Stimulated activated CD8-positive, alpha-beta memory T cell treated with anti-CD3 and anti-CD28 coated beads, Interleukin-12 subunit alpha, Interleukin-12 subunit beta, amount 100 ng/mL, for 24 hours (primary cell): ENCODE data around the gene MPND.

Experiments used
- DNase-seq: peaks from one replicate; pipeline ENCODE4 v3.0.0-alpha.2; 2020; ENCODE audit errors: extremely low read depth

The MPND gene

GRCh38 chr19:4366666-4367335 lies 23.4 kb downstream of the MPND start:
- no peak for DNase-seq

- no peak for DNase-seq
These were observed 24.0 kb downstream of the MPND start for GRCh38 chr19:4367336-4367723.

GRCh38 chr19:4367781-4368127 lies 24.4 kb downstream of the MPND start:
- no peak for DNase-seq

GRCh38 chr19:4368128-4368820 lies 24.9 kb downstream of the MPND start:
- DNase-seq: no peak

GRCh38 chr19:4369109-4369887 lies 25.9 kb downstream of the MPND start:
- peak; percentile 25 for DNase-seq

GRCh38 chr19:4369888-4370260 lies 26.5 kb downstream of the MPND start:
- DNase-seq: peak; percentile 49

- no peak for DNase-seq
These were observed 27.2 kb downstream of the MPND start for GRCh38 chr19:4370418-4371041.

- no peak for DNase-seq
These were observed 28.1 kb downstream of the MPND start for GRCh38 chr19:4371247-4372164.

- no peak for DNase-seq
These were observed 29.0 kb downstream of the MPND start for GRCh38 chr19:4372165-4373012.

- no peak for DNase-seq
These were observed 29.6 kb downstream of the MPND start for GRCh38 chr19:4373013-4373367.

GRCh38 chr19:4373601-4374497 lies 30.5 kb downstream of the MPND start:
- DNase-seq: no peak

GRCh38 chr19:4374498-4375163 lies 31.3 kb downstream of the MPND start:
- DNase-seq: no peak

- DNase-seq: no peak
These were observed 32.0 kb downstream of the MPND start for GRCh38 chr19:4375164-4376027.

GRCh38 chr19:4376028-4376670 lies 32.8 kb downstream of the MPND start:
- DNase-seq: no peak

- no peak for DNase-seq
These were observed 33.3 kb downstream of the MPND start for GRCh38 chr19:4376671-4376990.

- no peak for DNase-seq
These were observed 33.8 kb downstream of the MPND start for GRCh38 chr19:4376991-4377781.

GRCh38 chr19:4378886-4379285 lies 35.5 kb downstream of the MPND start:
- no peak for DNase-seq
